ENCODE data around the gene REPIN1.

Gene REPIN1

DNA sequence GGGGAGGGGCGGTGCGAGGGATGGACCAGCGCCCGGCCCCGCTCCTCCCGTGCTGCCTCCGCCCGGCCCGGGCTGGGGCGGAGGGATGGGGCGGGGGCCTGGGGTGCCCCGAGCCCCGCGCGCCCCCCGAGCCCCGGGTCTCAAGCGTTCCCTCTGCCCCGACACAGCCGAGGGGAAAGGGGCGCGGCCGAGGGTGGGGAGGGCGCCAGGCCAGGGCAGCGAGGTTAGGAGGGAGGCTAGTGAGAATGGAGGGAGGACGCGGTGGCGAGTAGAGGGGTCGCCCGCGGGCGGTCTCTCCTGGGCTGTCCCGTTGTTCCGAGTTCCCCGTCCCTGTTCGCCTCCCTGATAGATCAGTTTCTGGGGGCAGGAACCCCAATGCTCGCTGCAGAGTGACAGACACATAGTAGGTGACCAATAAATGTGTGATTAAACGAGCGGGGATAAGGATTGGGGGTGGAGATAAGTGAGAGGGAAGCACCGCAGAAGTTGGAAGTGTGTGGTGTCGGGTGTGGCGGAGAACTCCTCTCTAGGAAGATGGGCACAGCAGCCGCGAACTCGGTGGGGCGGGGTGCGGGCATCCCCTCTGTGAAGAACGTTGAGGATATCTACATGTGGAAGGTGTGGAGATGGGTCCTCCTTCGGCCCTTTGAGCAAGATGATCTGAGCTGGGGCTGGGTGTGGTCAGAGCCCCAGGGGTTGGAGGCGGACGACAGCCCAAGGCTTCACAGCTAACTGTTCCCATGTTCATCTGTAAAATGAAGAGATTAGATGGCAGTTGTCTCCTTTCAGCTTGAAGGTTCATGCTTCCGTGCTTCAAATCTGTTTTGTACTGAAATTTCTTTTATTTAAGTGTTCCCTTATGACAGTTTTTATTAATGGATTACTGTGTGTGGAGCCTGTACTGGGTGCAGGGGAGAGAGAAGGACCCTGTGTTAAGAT lies 11.1 kb downstream of the REPIN1 start (continued):
- no peak for TF ChIP-seq TSHZ1 (tag by site-specific recombination; IDR thresholded peaks at IDR 0.05; ENCODE audit: borderline replicate concordance)
- 0 out of 2 replicates have a peak, but pooled peaks have one; percentile 15 for TF ChIP-seq ZBTB20 (tag by site-specific recombination; IDR thresholded peaks at IDR 0.05)
- peak; percentile 26; the same call in 1 of the 2 replicates for TF ChIP-seq ZIC2 (tag by site-specific recombination; IDR thresholded peaks at IDR 0.05)
- no peak for TF ChIP-seq ZNF362 (tag by site-specific recombination; IDR thresholded peaks at IDR 0.05)
- TF ChIP-seq ZNF354C (tag by site-specific recombination; IDR thresholded peaks at IDR 0.05; ENCODE audit: borderline replicate concordance, low read depth): no peak
- 0 out of 2 replicates have a peak, but pooled peaks have one; percentile 13 for TF ChIP-seq ZSCAN16 (tag by site-specific recombination; IDR thresholded peaks at IDR 0.05)
- 0 out of 2 replicates have a peak, but pooled peaks have one; percentile 17 for TF ChIP-seq ZNF121 (tag by site-specific recombination; IDR thresholded peaks at IDR 0.05)
- no peak for TF ChIP-seq ZNF530 (tag by site-specific recombination; IDR thresholded peaks at IDR 0.05; ENCODE audit: low read depth)
- TF ChIP-seq INSM2 (tag by site-specific recombination; IDR thresholded peaks at IDR 0.05): no peak
- no peak for TF ChIP-seq ZNF148 (tag by site-specific recombination; IDR thresholded peaks at IDR 0.05; ENCODE audit: borderline replicate concordance)
- TF ChIP-seq, protein P1, sequence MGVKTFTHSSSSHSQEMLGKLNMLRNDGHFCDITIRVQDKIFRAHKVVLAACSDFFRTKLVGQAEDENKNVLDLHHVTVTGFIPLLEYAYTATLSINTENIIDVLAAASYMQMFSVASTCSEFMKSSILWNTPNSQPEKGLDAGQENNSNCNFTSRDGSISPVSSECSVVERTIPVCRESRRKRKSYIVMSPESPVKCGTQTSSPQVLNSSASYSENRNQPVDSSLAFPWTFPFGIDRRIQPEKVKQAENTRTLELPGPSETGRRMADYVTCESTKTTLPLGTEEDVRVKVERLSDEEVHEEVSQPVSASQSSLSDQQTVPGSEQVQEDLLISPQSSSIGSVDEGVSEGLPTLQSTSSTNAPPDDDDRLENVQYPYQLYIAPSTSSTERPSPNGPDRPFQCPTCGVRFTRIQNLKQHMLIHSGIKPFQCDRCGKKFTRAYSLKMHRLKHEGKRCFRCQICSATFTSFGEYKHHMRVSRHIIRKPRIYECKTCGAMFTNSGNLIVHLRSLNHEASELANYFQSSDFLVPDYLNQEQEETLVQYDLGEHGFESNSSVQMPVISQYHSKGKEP (tag by site-specific recombination; IDR thresholded peaks at IDR 0.05): no peak
- TF ChIP-seq ZNF19 (tag by site-specific recombination; IDR thresholded peaks at IDR 0.05; ENCODE audit: low read depth): no peak
- no peak for TF ChIP-seq ZNF791 (tag by site-specific recombination; IDR thresholded peaks at IDR 0.05)
- TF ChIP-seq ZNF341 (tag by site-specific recombination; IDR thresholded peaks at IDR 0.05; ENCODE audit: low read depth): peak; percentile 33; the same call in 1 of the 2 replicates
- TF ChIP-seq ATF2 (tag by site-specific recombination; IDR thresholded peaks at IDR 0.05; ENCODE audit: low read depth): no peak
- TF ChIP-seq ZXDB (tag by site-specific recombination; IDR thresholded peaks at IDR 0.05): no peak
- no peak for TF ChIP-seq OSR2 (tag by site-specific recombination; IDR thresholded peaks at IDR 0.05)
- no peak for TF ChIP-seq ZNF24 (tag by site-specific recombination; IDR thresholded peaks at IDR 0.05)
- peak; percentile 90 for TF ChIP-seq ZNF664 (tag by site-specific recombination; IDR thresholded peaks at IDR 0.05)
- peak; percentile 30; the same call in 1 of the 2 replicates for TF ChIP-seq SP7 (tag by site-specific recombination; IDR thresholded peaks at IDR 0.05)
- TF ChIP-seq KLF1 (tag by site-specific recombination; IDR thresholded peaks at IDR 0.05): peak; percentile 65
- no peak for TF ChIP-seq PRDM10 (tag by site-specific recombination; IDR thresholded peaks at IDR 0.05)
